ENCODE results near the gene MUS81. TPM values are rescaled to one million over a fixed set of nuclear protein-coding genes. Genes with fewer than 3 reads are reported as not detected.
"Not testable (repeated sequence)": the region's sequence is repeated elsewhere in the genome, so short reads cannot be mapped to it uniquely, and the experiment has no call there.

Gene MUS81
- total RNA-seq, 1 donor from 2014 or later: 36.8 TPM

DNA sequence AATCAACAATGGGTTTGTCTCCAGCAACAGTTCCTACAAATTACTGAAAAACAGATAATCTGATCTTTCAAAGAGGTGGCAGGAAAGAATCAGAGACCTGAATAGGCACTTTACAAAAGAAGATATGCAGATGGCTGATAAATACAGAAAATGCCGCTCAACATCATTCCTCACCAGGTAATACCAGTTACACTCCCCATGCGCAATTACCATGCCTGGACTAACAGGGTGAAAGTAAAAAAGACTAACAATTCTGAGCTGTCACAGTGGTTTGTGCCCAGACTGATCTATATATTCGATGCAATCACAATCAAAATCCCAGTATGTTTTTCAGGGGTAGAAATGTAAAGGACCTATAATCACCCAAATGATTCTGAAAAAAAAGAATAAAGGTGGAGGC, 16.4 kb upstream of the MUS81 start:
- DNase-seq (ENCODE audit: low spot score): no peak
- TF ChIP-seq EZH2 (IDR thresholded peaks at IDR 0.05): no peak
- TF ChIP-seq EZH2phosphoT487 (IDR thresholded peaks at IDR 0.05): no peak
- TF ChIP-seq, protein P1, sequence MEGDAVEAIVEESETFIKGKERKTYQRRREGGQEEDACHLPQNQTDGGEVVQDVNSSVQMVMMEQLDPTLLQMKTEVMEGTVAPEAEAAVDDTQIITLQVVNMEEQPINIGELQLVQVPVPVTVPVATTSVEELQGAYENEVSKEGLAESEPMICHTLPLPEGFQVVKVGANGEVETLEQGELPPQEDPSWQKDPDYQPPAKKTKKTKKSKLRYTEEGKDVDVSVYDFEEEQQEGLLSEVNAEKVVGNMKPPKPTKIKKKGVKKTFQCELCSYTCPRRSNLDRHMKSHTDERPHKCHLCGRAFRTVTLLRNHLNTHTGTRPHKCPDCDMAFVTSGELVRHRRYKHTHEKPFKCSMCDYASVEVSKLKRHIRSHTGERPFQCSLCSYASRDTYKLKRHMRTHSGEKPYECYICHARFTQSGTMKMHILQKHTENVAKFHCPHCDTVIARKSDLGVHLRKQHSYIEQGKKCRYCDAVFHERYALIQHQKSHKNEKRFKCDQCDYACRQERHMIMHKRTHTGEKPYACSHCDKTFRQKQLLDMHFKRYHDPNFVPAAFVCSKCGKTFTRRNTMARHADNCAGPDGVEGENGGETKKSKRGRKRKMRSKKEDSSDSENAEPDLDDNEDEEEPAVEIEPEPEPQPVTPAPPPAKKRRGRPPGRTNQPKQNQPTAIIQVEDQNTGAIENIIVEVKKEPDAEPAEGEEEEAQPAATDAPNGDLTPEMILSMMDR (IDR thresholded peaks at IDR 0.05): no peak
- no peaks in the 10 kb centered on the region for H3K79me2 ChIP-seq (ENCODE audit: low read depth)
- no peaks in the 10 kb centered on the region for H4K20me1 ChIP-seq (ENCODE audit: low read depth)
- H3K4me1 ChIP-seq: no peaks in the 10 kb centered on the region
- Mint-ChIP-seq H3K36me3 (no peaks in the 10 kb centered on the region), H3K27me3 (ENCODE audit: insufficient read depth, low read depth) (peaks cover 3% of the 10 kb centered on the region), H3K9me3 (no peaks in the 10 kb centered on the region), H3K4me1 (no peaks in the 10 kb centered on the region), H3K4me3 (no peak overlapping the region), H3K27ac (no peak overlapping the region)
- H3K27ac ChIP-seq: no peak overlapping the region
- H3K27me3 ChIP-seq: no peaks in the 10 kb centered on the region
- no peaks in the 10 kb centered on the region for H3K9me3 ChIP-seq (ENCODE audit: low read depth)
- H3K4me2 ChIP-seq: no peak overlapping the region
- no peak overlapping the region for H3K4me3 ChIP-seq
- no peak overlapping the region for H3K9ac ChIP-seq
- no peaks in the 10 kb centered on the region for H3K36me3 ChIP-seq
- H3F3A ChIP-seq (ENCODE audit: low read depth): no peaks in the 10 kb centered on the region
- no peak overlapping the region for H2AFZ ChIP-seq (replicated peaks)

DNA sequence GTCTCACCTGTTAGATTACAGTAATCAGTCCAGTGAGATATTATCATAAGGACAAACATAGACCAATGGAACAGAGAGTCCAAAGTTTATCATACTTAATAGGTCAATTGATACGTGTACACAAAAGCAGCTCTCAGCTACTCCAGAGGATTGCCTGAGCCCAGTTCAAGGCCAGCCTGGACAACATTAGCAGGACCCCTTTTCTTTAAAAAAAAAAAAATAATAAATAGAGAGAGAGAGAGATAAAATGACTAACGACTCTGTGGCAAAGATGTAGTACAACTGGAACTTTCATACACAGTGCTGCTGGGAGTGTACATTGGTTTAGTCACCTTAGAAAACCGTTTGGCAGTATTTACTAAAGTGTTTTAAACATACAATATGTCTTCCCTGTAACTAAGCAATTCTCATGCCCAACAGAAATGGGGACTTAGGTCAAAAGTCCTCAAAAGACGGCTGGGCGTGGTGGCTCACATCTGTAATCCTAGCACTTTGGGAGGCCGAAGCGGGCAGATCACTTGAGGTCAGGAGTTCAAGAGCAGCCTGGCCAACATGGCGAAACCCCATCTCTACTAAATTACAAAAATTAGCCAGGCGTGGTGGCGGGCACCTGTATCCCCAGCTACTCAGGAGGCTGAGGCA, 15.9 kb upstream of the MUS81 start:
- Histone ChIP-seq H3K9ac (no peak overlapping the region), H3F3A (ENCODE audit: low read depth) (no peaks in the 10 kb centered on the region), H3K27me3 (no peaks in the 10 kb centered on the region), H3K4me2 (no peak overlapping the region), H3K9me3 (ENCODE audit: low read depth) (no peaks in the 10 kb centered on the region), H3K27ac (no peak overlapping the region), H3K79me2 (ENCODE audit: low read depth) (no peaks in the 10 kb centered on the region), H3K36me3 (no peaks in the 10 kb centered on the region), H2AFZ (replicated peaks) (no peak overlapping the region), H3K4me3 (no peak overlapping the region), H3K4me1 (no peaks in the 10 kb centered on the region), H4K20me1 (ENCODE audit: low read depth) (no peaks in the 10 kb centered on the region)
- Mint-ChIP-seq H3K27ac (no peak overlapping the region), H3K27me3 (ENCODE audit: insufficient read depth, low read depth) (peaks cover 4% of the 10 kb centered on the region), H3K4me1 (no peaks in the 10 kb centered on the region), H3K9me3 (no peaks in the 10 kb centered on the region), H3K36me3 (no peaks in the 10 kb centered on the region), H3K4me3 (no peak overlapping the region)
- TF ChIP-seq EZH2 (IDR thresholded peaks at IDR 0.05) (no peak), EZH2phosphoT487 (IDR thresholded peaks at IDR 0.05) (no peak)
- TF ChIP-seq, protein P1 (IDR thresholded peaks at IDR 0.05): no peak
- no peak for DNase-seq (ENCODE audit: low spot score)

DNA sequence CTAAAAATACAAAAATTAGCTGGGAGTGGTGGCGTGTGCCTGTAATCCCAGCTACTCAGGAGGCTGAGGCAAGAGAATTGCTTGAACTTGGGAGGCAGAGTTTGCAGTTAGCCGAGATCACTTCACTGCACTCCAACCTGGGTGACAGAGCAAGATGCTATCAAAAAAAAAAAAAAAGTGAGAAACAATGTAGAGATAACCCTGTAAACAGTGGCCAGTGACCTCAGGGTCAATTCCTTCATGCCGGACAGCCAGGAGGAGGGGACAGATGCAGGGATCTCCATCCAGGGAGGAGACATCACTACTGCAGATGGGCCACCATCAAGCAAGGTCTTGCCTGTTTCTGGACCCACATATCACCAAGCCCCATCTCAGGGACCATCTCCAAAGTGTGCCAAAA, 12.5 kb upstream of the MUS81 start:
- H3F3A ChIP-seq (ENCODE audit: low read depth): peaks cover 16% of the 10 kb centered on the region
- H3K27me3 Mint-ChIP-seq (ENCODE audit: insufficient read depth, low read depth): peaks cover 6% of the 10 kb centered on the region
- no peak overlapping the region for H3K27ac Mint-ChIP-seq
- H3K27me3 ChIP-seq: no peaks in the 10 kb centered on the region
- H3K36me3 ChIP-seq: no peaks in the 10 kb centered on the region
- H3K9me3 Mint-ChIP-seq: peaks cover 4% of the 10 kb centered on the region
- peaks cover 11% of the 10 kb centered on the region for H3K36me3 Mint-ChIP-seq
- no peaks in the 10 kb centered on the region for H3K4me1 ChIP-seq
- no peak for DNase-seq (ENCODE audit: low spot score)
- no peaks in the 10 kb centered on the region for H3K4me1 Mint-ChIP-seq
- H3K79me2 ChIP-seq (ENCODE audit: low read depth): no peaks in the 10 kb centered on the region
- TF ChIP-seq, protein P1 (IDR thresholded peaks at IDR 0.05): no peak
- TF ChIP-seq EZH2 (IDR thresholded peaks at IDR 0.05): no peak
- no peak overlapping the region for H3K4me3 ChIP-seq
- H3K27ac ChIP-seq: no peak overlapping the region
- H3K4me2 ChIP-seq: no peak overlapping the region
- no peaks in the 10 kb centered on the region for H3K9me3 ChIP-seq (ENCODE audit: low read depth)
- H3K9ac ChIP-seq: no peak overlapping the region
- H2AFZ ChIP-seq (replicated peaks): no peak overlapping the region
- H4K20me1 ChIP-seq (ENCODE audit: low read depth): no peaks in the 10 kb centered on the region
- no peak overlapping the region for H3K4me3 Mint-ChIP-seq

DNA sequence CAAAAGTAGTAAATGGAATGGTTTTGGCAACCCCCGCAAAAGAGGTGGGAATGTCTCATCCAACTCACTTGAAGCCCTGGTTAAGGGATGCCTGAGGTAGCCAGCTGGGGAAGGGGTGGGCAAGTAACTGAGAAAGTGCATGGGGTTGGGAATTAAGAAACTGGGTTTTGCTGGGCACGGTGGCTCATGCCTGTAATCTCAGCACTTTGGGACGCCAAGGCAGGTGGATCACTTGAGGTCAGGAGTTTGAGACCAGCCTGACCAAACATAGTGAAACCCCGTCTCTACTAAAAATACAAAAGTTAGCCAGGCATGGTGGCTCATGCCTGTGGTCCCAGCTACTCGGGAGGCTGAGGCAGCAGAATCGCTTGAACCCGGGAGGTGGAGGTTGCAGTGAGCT, 11.5 kb upstream of the MUS81 start:
- H3K27ac Mint-ChIP-seq; H3K4me2 ChIP-seq; H3K9me3 Mint-ChIP-seq; H3K4me3 Mint-ChIP-seq; H3K36me3 ChIP-seq; H3K27me3 ChIP-seq; DNase-seq (ENCODE audit: low spot score); H3K9ac ChIP-seq; H2AFZ ChIP-seq (replicated peaks); H3K9me3 ChIP-seq (ENCODE audit: low read depth); H3K4me3 ChIP-seq; H3K27ac ChIP-seq; H3K79me2 ChIP-seq (ENCODE audit: low read depth); H4K20me1 ChIP-seq (ENCODE audit: low read depth); H3K27me3 Mint-ChIP-seq (ENCODE audit: insufficient read depth, low read depth); H3K4me1 Mint-ChIP-seq; H3K4me1 ChIP-seq: not testable (repeated sequence)
- H3K36me3 Mint-ChIP-seq: peaks cover 16% of the 10 kb centered on the region
- peaks cover 22% of the 10 kb centered on the region for H3F3A ChIP-seq (ENCODE audit: low read depth)
